HFFc6 (cell line): Measurements from ENCODE around the gene MS4A14. TPM values are rescaled to one million over a fixed set of nuclear protein-coding genes. Genes with fewer than 3 reads are reported as not detected.

ENCODE experiments used
- DNase-seq: peaks from one replicate; pipeline ENCODE4 v3.0.0-alpha.2; 2018
- H3K27ac Mint-ChIP-seq: 2 replicates; pipeline ENCODE4 v1.8.0; 2020; ENCODE audit warnings: mild to moderate bottlenecking, mixed read lengths
- H3K27me3 Mint-ChIP-seq: 2 replicates; pipeline ENCODE4 v1.8.0; 2021; ENCODE audit warnings: mild to moderate bottlenecking, moderate library complexity, mixed read lengths; ENCODE audit not compliant: insufficient read depth
- H3K36me3 Mint-ChIP-seq: 2 replicates; pipeline ENCODE4 v1.8.0; 2021; ENCODE audit warnings: low read depth, mixed read lengths
- H3K4me1 Mint-ChIP-seq: 2 replicates; pipeline ENCODE4 v1.8.0; 2020; ENCODE audit warnings: low read depth, mixed read lengths
- H3K4me3 Mint-ChIP-seq: 2 replicates; pipeline ENCODE4 v1.8.0; 2020; ENCODE audit warnings: mild to moderate bottlenecking, moderate library complexity, mixed read lengths
- H3K9me3 Mint-ChIP-seq: 2 replicates; pipeline ENCODE4 v1.8.0; 2020; ENCODE audit warnings: mild to moderate bottlenecking, mixed read lengths
- CTCF ChIP-seq: fragments of 200-600 bp; sonication (generic); IDR thresholded peaks from 2 replicates; pipeline ENCODE4 v1.5.0; 2021; ENCODE audit warnings: antibody characterized with exemption, mild to moderate bottlenecking
- total RNA-seq, 6 experiments: library from RNA; stranded (reverse); fragmentation: NEBNext Ultra II Directional; extraction: Animal tissue kit (Norgen Biotek cat#: 25700); gene quantifications; 2 replicates in 1 of 6; 3 replicates in 5 of 6; pipeline ENCODE4 v1.2.3, GENCODE V29; 2021

MS4A14 gene
- total RNA-seq, 6 experiments from 2014 or later = not detected

- Mint-ChIP-seq H3K27me3 (no peaks in the 10 kb centered on the region), H3K36me3 (no peaks in the 10 kb centered on the region), H3K4me3 (no peak overlapping the region), H3K4me1 (no peaks in the 10 kb centered on the region), H3K9me3 (peaks cover 29% of the 10 kb centered on the region), H3K27ac (no peak overlapping the region)
- TF ChIP-seq CTCF = no peak
- no peak for DNase-seq
Measured at GRCh38 chr11:60390419-60390818, 5.8 kb upstream of the MS4A14 start.

DNA sequence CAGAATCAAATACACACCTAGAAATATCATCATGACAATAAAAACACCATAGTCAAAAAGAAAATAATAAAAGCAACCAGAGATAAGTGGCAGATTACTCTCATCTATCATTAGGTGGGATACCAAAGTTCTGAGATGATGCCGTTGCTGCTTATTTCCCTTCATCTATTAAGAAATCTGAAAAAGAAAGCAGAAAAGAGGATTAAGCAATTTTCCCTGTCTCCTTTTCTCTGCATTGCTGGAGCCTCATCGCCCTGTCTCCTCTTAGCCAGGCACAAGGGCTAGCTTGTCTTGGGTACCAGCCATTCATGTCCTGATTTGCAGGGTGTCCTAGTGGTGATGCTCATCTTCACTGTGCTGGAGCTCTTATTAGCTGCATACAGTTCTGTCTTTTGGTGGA, 3.9 kb upstream of the MS4A14 start:
- Mint-ChIP-seq H3K27ac (no peak overlapping the region), H3K36me3 (no peaks in the 10 kb centered on the region), H3K4me3 (no peak overlapping the region), H3K4me1 (no peaks in the 10 kb centered on the region), H3K9me3 (peaks cover 29% of the 10 kb centered on the region), H3K27me3 (no peaks in the 10 kb centered on the region)
- TF ChIP-seq CTCF = no peak
- DNase-seq = no peak

- Mint-ChIP-seq H3K27ac (no peak overlapping the region), H3K4me1 (no peaks in the 10 kb centered on the region), H3K36me3 (no peaks in the 10 kb centered on the region), H3K9me3 (peaks cover 35% of the 10 kb centered on the region), H3K4me3 (no peak overlapping the region), H3K27me3 (no peaks in the 10 kb centered on the region)
- DNase-seq = no peak
- TF ChIP-seq CTCF = no peak
Measured at GRCh38 chr11:60393016-60393415, 3.2 kb upstream of the MS4A14 start.

DNA sequence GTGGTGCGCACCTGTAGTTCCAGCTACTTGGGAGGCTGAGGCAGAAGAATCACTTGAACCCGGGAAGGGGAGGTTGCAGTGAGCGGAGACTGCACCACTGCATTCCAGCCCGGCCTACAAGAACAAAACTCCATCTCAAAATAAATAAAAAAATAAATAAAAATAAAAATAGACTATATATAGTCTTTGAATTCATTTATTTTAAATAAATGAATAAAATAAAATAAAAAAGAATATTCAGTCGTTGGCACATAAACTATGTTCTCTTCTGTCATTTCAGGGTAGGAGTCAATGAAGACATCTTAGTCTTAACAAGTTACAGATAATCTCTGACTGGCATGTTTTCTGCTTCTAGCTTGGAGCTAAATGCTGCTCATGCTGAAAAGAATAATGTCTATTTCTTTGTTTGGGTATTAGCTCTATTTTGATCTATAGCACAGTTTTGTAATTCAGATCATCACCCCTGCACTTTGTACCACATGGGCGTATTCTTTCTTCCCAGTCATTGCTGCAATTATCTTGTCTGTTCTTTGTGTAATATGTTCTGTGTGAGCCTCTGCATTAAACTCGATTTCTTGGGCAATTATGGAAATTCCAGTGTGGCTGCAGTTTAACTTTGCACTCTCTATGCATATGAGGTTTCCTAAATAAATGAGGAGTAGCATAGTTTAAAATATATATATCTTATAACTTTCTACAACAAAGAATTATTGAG, 1.4 kb upstream of the MS4A14 start:
- Mint-ChIP-seq H3K4me1 (no peaks in the 10 kb centered on the region), H3K27me3 (no peaks in the 10 kb centered on the region), H3K9me3 (peaks cover 32% of the 10 kb centered on the region), H3K36me3 (no peaks in the 10 kb centered on the region), H3K4me3 (no peak overlapping the region), H3K27ac (no peak overlapping the region)
- TF ChIP-seq CTCF = no peak
- DNase-seq = no peak

GRCh38 chr11:60396799-60397198, 540 bp downstream of the MS4A14 start:
- TF ChIP-seq CTCF = no peak
- no peak for DNase-seq
- H3K27ac Mint-ChIP-seq = no peak overlapping the region
- H3K27me3 Mint-ChIP-seq = no peaks in the 10 kb centered on the region
- peaks cover 45% of the 10 kb centered on the region for H3K9me3 Mint-ChIP-seq
- no peak overlapping the region for H3K4me3 Mint-ChIP-seq
- no peaks in the 10 kb centered on the region for H3K36me3 Mint-ChIP-seq
- H3K4me1 Mint-ChIP-seq = no peaks in the 10 kb centered on the region
